SH-SY5Y (cell line): ENCODE data around the gene TIMP1.

Source experiments
- GATA2 ChIP-seq: IDR thresholded peaks from 2 replicates; pipeline ENCODE4 v1.6.1; 2011; ENCODE audit warnings: mild to moderate bottlenecking, low read depth, low read length
- GATA3 ChIP-seq: IDR thresholded peaks from 2 replicates; pipeline ENCODE4 v1.6.1; 2011; ENCODE audit warnings: low read depth, mild to moderate bottlenecking, low read length, moderate library complexity

DNA sequence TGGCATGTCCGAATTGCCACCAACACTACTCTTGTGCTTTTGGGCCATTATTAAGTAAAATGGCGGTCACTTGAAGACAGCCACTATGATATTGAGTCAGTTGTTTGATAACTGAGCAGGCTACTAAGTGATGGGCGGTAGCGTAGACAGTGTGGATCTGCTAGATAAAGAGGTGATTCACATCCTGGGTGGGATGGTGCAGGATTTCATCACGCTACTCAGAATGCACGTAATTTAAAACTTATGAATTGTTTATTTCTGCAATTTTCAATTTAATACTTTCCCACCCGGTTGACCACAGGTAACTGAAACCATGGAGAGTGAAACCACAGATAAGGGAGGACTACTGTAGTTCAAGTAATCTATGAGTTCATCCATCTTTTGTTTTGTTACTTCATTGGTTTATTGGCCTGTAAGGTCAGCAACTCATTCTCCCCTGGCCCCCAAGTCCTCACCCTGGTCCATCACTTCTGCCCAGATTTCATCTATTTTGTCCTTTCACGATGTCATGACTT, 18.4 kb upstream of the TIMP1 start:
- no peak for TF ChIP-seq GATA2
- no peak for TF ChIP-seq GATA3
